ENCODE data around the gene RCAN1.

Gene RCAN1

GRCh38 chr21:34536820-34537219 lies 78.1 kb downstream of the RCAN1 start:
- no peak for DNase-seq

DNA sequence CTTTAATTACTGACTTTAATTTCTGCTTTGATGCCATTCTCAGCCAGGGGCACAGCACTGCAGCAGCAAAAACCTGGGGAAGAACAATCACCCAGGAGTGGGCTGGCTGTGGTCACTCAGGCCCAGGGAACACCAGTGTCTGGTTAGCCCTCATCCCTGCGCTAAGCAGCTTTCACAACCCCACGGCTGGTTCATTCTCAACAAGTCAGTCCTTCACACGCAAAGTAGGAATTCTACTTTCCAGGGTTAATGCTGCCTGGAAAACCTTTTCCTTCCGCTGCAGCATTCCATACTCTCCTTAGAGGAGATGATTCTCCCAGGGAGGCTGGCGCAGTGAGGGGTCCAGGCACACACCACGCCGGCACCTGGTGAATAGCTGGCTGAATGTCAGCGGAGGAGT lies 78.6 kb downstream of the RCAN1 start:
- no peak for DNase-seq

- DNase-seq, result no peak
These were observed 79.0 kb downstream of the RCAN1 start for GRCh38 chr21:34535886-34536285.

DNA sequence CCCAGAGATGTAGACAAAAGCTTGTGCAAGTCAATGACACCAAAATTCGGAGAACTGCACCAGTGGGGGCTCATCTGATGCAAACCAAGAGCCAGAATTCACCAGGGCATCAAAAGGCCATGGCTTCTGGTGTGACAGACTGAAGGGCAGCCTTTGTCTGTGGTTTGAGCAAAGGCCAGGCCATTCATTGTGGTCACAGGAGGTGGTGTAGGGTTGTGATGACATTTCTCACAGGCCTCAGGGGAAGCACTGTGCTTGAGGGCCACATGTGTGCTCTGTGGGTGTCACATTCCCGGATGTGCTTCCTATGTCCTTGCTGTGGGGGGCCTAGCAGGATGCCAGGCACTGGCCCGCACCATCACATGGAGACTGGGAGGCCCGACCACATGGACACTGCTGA lies 80.4 kb downstream of the RCAN1 start:
- DNase-seq, result no peak

- no peak for DNase-seq
These were observed 81.0 kb downstream of the RCAN1 start for GRCh38 chr21:34533938-34534337.

DNA sequence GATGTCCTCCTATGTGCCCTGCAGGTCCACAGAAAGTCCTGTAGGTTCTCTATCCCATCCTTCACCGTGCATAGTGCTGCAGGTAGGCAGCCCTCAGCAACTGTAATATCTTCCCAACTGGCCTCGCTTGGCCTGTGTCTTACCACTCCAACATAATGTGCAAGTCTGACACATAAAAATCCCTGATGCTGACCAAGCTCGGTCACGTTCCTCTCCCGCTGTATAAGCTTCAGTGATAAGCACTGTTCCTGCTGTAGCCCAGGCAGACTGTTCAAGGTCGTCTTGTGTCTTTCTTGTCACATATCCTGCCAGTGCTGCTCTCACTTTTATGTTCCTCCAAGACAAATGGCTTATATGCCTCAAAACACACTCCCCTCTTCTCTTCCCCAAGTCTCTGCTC lies 83.5 kb downstream of the RCAN1 start:
- no peak for DNase-seq

GRCh38 chr21:34530261-34530660 lies 84.7 kb downstream of the RCAN1 start:
- no peak for DNase-seq

DNA sequence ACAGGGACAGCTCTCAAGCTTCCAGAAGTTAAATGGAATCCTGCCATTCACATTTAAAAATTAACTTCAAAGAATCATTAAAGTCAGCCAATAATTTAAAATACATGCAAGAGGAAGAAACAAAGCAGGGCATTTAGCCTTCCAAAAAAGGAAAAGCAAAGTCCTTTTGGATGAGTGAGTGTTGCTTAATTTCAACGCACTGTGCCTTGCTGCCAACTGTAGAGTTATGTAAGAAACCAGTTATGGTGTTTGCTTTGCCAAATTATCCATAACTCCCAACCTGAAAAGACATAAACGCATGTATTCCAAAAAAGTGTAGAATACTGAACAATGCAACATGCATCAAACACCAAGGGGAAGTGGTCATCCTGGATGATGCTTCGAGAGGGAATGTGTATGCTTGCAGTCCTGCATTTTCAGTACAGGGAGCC lies 86.8 kb downstream of the RCAN1 start:
- no peak for DNase-seq

DNA sequence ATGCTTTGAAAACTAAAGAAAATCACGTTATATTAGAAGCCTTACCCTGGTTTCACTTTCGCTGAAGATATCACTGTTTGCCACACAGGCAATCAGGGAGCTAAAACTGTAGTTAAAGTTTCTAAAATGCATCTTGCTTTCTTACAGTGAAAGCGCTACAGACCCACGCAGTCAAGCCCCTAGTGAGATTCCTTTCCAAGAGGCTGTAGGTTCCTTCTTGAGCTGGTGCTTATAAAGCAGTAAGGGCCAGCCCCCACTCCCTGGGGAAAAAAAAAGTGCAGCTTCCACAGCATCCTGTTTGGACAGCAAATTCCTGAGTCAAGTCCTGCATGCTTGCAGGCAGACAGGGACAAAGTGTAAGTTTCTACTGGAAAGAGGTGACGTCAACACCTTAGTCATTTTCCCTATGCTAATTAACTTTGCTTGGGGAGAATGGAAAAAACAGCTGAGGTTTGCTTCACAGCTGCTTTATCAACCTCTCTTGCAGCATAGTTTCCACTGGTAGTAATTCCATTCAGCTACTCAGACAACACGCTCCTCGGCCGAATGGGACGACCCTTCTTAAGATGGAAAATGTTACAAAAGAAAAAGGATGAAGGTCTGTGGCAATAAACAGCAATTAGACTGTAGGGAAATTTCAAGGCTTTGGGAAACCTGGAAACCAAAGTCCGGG lies 88.2 kb downstream of the RCAN1 start:
- DNase-seq, result no peak

- DNase-seq, result no peak
These were observed 88.7 kb downstream of the RCAN1 start for GRCh38 chr21:34526241-34526617.

GRCh38 chr21:34524646-34525601 lies 90.0 kb downstream of the RCAN1 start:
- no peak for DNase-seq

DNA sequence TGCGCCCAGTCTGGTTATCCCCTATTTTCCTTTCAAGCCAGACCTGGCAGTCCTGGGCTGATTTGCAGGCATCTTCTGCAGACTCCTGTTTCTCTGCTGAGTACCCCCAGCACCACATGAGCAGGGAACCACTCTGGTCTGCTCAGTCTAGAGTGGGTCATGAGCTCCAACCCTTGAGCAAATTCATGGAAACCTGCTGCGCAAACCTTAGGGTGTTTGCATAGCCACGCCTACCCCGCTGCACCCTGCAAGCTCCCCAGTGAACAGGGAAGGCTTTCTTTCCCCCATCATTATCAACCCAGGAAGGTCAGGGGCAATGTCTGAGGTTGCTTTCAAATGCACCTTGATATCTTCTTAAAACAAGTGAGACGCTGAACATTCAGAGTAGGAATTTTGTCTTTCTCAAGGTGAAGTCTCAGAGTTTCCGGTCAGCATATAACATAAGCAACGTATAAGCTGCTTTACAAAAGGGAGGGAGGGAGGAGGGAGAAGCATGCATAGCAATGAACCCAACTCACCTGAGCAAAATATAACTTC lies 91.8 kb downstream of the RCAN1 start:
- no peak for DNase-seq

DNA sequence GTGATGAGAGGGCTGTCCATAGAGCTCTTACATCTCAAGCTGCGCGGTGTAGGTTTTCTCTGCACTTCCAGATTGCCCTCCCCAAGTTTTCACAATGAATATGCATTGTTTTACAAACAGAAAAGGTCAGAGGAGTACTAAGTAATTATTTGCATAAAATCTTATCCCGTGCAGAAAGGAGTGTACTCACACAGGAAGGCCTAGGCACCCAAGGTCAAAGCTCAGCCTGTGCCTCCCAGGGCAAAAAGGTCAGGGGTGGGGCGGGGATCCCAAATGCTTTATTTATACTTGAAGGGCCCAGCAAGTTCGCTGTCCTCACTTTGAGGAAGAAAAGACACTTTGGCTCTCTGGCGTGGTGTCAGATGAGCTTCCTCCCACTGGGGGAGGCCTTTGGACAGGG lies 92.6 kb downstream of the RCAN1 start:
- no peak for DNase-seq

DNA sequence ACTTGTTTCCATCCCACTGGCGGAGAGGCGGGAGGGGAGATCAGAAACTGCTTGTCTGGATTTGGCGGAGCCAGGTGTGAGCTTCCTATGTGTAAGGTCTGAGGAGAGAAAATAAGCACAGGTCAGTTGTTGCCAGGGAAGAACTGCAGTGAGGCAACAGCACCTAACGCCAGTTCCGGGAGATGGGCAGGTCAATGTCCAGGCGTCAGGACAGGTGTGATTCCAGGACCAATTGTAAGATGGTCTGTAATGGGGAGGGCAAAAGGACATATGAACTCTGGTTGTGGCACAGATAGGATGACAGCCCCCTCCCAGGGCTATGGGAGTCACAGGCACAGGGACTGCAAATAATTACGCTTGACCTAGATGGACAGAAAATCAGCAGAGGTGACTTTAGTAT lies 93.4 kb downstream of the RCAN1 start:
- DNase-seq, result no peak

DNA sequence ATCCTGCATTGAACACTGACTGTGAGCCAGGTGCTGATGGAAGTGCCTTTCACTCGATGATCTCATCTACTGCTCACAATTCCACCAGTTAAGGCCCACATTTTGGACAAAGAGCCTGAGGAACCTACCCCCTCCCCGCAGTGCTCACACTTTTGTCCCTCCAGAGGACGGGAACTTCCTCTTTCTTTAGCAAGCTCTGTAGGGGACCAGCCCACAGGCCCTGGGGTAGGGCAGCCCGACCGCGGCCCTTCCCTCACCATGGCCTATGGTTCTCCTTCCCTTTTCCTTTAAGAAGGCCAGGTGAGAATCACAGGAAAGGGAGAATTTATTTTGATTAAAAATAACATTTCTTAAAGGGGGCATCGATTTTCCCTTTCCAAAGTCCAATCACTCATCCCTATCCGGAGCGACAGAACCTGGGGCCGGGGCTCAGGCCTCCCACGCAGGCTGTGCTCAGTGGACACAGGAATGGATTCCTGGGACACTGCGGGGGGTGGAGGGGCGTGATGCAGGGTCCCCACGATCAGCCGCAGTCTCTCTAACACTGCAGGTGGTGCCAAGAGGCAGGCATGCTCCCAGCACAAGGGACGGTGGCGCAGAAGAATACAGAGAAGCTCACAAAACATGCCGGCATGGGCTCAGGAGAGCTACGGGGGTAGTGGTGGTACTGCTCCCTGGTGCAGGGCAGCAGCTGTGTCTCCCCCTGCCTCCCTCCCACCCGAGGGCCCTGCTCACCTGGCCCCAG lies 94.0 kb downstream of the RCAN1 start:
- DNase-seq, result no peak

GRCh38 chr21:34520281-34520680 lies 94.6 kb downstream of the RCAN1 start:
- no peak for DNase-seq

- no peak for DNase-seq
These were observed 95.2 kb downstream of the RCAN1 start for GRCh38 chr21:34519694-34520093.

- no peak for DNase-seq
These were observed 95.9 kb downstream of the RCAN1 start for GRCh38 chr21:34519016-34519415.

DNA sequence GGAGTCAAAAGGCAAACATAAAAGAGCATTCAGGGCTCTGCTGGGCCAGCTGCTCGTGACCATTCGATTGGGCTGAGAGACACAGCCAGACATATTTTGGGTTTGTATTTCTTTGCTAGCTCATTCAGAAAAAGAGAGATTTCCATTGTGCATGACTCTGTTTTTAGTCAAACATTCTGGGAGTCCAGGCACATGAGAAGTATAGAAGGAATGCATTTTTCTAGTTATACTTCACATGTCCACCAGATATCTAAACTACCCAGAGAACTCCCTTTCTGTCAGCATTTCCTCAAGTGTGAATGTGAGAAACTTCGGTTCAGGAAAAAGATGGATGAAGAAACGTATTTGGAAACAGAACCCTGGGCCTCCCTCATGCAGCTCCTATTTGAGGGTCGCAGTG lies 96.6 kb downstream of the RCAN1 start:
- DNase-seq, result no peak

DNA sequence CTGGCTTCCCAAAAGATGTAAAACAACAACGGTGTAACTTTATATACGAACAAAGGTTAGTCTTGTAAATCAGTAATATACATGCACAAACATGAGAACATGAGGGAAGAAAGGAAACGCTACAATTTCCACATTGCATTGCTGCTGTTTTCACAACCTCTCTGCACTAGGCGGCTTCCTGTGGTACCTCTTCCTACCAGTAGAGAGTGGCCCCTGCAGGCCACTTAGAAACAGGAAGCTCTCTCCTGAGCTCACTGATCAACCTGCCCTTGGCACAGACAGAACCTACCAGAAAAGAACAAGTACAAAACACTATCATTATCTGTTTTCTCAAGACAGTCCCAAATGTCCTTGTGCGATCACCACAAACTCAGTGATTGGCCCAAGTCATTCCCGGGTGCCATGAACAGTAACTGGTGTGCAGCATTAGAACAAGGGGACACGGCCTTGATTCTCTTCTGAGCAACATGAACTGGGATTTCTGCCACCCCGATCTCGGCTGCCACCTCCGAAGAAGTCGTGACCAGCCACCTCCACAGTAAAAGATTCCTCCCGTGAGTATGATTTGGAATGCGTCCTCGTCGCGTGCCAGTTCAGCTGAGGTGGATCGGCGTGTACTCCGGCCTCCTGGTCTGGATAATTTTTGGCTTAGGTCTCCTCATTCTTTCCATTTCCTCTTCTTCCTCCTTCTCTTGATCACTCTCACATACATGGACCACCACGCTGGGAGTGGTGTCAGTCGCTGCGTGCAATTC lies 97.2 kb downstream of the RCAN1 start:
- no peak for DNase-seq

DNA sequence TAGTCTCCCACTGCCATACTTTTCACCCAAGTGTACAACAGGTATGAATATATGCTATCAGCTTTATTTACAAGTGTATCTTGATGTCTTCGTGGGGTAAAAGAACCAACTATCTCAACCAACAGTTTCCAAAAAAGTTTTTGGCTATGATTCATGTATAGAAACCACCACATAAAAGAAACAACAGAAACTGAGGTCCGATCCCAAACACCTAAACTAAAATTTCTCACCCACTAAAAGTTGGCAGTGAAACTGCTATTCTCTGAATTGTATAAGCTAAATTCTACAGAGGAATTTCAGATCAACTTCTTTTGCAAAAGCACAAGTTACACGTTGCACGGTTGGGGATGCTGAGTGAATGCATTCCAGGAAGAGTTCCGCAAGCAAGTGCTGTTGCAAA lies 97.9 kb downstream of the RCAN1 start:
- no peak for DNase-seq

DNA sequence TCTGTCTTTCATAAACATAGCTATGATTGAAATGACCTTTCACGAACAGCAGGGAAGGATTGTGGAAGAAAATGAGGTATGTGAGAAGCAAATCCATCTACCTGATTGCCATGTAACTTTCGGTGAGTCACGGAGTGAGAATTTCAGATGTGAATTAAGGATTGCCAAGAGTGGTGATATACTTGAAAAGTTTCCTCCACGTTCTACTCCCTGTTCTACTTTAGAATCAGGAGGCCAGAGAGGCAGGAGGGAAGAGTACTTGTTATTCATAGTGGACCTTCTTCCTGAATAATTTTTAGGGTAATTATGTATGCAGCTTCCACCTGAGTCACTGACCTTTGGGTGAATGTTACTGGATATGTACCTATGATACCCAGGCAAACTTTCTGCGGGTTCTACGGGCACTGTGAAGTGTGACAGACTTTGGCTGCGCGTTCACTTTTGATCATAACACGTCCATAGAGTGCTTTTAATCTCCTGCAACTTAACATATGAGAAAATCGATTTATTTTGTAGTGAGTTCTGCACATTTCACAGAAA lies 100.3 kb downstream of the RCAN1 start:
- no peak for DNase-seq

Data from NCI-H1930 (cell line).